HG03558 (cell line): Measurements from ENCODE around the gene CLDN4.
"Not testable (repeated sequence)": the region's sequence is repeated elsewhere in the genome, so short reads cannot be mapped to it uniquely, and the experiment has no call there.

Source experiments
- ATAC-seq: cut with Tn5 transposase; IDR thresholded peaks from one replicate; pipeline ENCODE4 v1.9.1; 2021; ENCODE audit warnings: moderate number of reproducible peaks; ENCODE audit not compliant: unreplicated experiment; ENCODE audit errors: extremely low read depth

CLDN4 gene

DNA sequence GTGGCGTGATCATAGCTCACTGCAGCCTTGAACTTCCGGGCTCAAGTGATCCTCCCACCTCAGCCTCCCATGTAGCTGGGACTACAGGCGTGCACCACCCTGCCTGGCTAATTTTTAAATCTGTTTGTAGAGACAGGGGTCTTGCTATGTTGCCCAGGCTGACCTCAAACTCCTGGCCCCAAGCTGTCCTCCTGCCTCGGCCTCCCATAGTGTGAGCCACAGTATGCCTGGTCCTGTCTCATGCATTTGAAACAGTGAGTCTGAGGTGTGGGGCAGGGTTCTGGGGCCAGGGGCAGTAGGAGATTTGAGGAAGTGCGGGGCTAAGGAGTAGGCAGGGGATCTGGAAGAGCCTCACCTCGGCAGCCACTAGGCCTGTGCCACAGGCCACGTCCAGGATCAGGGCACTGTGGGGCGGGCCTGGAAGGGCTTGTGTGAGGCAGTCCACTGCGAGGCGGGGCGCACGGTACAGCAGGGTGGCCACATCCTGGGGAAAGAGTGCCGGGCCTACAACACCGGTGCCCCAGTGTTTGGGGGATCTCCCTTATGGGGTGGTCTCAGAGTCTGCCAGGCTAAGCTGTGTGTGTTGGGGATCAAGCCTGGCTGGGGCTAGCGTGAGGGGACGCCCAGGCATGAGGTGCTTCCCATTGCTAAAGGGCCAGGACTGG is 10.1 kb downstream of the CLDN4 start:
- ATAC-seq: no peak

DNA sequence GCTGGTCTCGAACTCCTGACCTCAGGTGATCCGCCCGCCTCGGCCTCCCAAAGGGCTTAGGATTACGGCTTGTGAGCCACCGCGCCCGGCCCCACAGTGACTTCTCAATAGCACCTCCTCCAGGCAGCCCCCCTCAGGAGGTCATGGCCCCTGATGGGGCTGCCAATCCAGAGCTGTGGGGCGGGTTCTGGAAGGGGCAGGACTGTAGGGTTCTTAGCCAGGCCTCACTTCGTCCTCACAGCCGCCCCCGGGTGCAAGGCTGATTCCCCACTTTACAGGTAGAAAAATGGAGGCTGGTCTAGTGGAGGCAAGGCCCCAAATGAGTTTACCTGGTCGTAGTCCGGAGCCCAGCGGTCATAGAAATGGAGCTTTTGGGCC is 10.9 kb downstream of the CLDN4 start:
- no peak for ATAC-seq

DNA sequence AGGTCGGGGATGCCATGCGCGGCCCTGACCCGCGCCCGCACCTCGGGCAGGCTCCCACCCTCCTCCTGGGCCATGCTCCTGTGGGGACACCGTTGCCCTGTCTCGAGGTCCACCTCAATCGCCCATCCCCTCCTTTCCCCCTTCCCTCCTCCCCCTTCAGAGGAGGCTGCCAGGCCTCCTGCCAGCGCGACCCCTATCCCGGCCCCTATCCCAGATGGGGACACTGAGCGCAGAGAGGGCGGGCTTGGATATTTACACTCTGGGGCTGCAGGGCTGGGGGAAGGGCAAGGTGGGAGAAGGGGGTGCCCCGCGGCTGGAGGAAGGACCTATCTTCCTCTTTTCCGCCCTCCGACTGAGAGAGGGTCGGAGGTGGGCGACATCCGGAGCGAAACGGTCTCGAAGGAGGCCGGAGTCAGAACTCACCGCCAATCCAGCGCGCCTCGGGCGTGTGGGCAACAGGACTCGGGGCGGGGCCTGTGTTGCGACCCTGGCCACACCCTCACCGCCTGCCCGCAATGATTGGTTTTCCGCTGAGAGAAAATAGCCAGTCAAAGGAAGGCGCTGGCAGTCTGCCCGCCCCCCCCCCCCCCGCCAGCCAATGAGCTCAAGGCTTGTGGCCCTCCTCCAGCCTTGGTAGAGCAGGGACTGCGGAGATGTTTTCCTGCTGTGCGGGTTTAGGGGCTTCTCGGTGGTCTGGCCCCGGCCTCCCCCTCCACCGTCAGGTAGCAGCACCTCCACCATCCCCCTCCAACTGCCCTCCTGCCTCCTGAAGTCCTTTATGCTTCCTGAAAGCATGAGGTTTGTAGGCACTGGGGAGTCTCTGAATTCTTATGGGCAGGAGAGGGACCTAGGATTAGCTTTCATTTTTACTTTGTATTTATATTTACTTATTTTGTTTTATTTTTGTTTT is 11.5 kb downstream of the CLDN4 start, which contains the start of gene METTL27:
METTL27 (minus strand) TSS at position 450 of the 910 bp plus-strand sequence; CDS start at position 74, 376 bp downstream.
- peak; percentile 74 for ATAC-seq

GRCh38 chr7:73844131-73844547 is 13.3 kb downstream of the CLDN4 start:
- ATAC-seq: no peak

DNA sequence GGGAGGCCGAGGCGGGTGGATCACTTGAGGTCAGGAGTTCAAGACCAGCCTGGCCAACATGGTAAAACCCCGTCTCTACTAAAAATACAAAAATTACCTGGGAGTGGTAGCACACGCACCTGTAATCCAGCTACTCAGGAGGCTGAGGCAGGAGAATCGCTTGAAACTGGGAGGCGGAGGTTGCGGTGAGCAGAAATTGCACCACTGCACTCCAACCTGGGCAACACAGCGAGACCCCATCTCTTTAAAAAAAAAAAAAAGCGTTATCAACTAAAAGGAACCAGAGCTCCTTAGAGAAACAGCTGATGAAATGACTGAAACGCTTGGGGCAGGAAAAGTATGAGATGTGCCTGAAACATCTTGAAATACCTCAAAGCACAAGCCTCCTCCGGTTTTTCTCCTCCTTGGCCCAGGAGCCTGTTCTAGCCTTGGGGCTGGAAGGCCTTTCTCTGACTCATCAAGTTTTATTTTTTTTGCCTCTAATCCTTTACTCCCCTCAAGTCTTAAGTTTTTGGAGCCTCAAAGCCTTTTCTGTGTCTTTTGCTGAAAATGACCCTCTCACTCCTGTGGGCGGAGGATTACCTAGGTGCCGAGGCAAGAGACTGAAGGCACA is 14.2 kb downstream of the CLDN4 start:
- ATAC-seq: no peak

GRCh38 chr7:73845701-73846195 is 15.0 kb downstream of the CLDN4 start:
- not testable (repeated sequence) for ATAC-seq

- no peak for ATAC-seq
These were observed 17.3 kb downstream of the CLDN4 start for GRCh38 chr7:73847941-73848723.

GRCh38 chr7:73850781-73851207 is 20.0 kb downstream of the CLDN4 start:
- no peak for ATAC-seq

DNA sequence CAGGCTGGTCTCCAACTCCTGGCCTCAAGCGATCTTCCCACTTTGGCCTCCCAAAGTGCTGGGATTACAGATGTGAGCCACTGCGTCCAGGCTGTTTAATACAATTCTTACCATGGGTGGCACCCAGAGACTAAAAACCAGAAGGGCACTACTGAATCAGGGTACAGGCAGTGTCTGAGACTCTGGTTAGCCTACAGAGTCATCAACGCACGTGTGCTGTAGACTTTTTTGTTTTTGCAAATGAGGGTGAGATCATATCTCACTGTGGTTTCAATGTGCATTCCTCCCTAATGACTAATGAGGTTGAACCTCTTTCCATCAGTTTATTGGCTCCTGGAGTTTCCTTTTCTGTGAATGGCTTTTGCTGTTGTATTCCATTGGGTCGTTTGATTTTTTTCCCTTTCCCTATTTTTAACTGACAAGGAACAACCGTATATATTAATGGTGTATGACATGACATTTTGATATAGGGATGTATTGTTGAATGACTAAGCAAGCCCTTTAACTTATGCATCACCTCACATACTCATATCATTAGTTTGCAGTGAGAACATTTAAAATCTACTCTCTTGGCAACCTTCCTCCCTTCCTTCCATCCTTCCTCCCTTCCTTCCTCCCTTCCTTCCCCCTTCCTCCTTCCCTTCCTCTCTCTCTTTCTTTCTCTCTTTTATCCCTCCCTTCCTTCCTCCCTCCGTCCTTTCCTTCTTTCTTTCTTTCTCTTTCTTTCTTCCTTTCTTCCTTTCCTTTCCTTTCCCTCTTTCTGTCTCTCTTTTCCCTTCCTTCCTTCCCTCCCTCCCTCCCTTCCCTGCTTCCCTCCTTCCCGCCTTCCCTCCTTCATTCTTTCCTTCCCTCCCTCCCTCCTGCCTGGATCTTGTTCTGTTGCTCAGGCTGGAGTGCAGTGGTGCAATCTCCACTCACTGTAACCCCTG is 20.9 kb downstream of the CLDN4 start:
- ATAC-seq: peak; percentile 84

GRCh38 chr7:73852500-73852899 is 21.7 kb downstream of the CLDN4 start:
- no peak for ATAC-seq

DNA sequence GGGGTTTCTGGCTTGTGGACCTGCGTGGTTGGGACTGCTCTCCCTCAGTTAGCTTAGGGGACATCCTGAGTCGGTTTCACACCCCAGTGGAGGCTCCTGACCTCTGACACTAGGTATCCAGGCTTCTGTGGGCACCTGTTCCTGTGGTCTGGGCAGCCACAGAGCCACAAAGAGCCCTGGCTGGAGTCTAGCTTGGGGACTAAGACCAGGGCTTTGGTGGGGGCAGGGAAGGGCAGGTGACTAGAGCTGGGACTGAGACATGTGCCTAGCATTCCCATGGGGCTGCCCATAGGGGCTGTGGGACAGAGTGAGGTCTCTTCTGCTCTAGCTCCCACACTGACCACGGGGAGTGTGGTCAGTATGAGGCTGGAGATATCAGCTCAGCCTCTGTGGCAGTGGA is 26.1 kb downstream of the CLDN4 start:
- no peak for ATAC-seq

DNA sequence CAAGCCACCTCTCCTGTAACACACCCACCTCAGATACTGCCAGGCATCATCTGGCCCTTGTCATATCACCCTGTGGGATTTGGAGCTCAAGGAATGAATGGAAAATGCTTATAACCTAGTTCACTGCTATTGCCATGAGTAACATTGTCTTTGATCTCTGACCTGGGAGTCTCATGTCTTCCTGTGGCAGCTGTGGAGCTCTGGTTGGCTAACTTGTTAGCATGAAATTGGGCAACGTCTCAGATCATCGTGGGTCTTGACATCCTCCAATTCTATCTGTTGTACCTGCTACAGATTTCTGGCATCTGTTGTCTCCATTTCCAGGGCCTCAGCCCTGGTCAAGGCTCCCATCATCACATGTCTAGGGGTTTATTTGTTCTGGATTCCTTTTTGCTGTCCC is 28.0 kb downstream of the CLDN4 start:
- no peak for ATAC-seq

DNA sequence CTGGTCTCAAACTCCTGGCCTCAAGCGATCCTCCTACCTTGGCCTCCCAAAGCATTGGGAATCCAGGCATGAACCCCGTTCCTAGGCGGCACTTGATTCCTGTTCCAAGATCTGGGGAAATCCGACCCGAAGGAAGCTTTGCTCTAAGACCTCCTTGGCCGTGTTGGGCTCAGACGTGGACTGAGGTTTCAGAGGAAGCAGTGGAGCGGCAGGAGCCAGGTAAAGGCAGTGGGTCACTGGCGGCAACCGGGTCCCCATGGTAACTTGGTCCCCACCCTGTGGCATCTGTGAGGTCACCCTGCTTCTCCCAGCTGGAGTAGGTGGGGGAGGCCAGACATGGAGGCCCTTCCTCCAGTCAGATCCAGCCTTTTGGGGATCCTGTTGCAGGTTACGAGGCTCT is 30.1 kb downstream of the CLDN4 start, which contains the start of gene TMEM270:
TMEM270 (plus strand) TSS at position 301 of the 400 bp plus-strand sequence; CDS start at position 337, 36 bp downstream.
- ATAC-seq: no peak

- no peak for ATAC-seq
These were observed 30.5 kb downstream of the CLDN4 start for GRCh38 chr7:73861305-73861704.

GRCh38 chr7:73864981-73865711 is 34.4 kb downstream of the CLDN4 start:
- ATAC-seq: no peak

DNA sequence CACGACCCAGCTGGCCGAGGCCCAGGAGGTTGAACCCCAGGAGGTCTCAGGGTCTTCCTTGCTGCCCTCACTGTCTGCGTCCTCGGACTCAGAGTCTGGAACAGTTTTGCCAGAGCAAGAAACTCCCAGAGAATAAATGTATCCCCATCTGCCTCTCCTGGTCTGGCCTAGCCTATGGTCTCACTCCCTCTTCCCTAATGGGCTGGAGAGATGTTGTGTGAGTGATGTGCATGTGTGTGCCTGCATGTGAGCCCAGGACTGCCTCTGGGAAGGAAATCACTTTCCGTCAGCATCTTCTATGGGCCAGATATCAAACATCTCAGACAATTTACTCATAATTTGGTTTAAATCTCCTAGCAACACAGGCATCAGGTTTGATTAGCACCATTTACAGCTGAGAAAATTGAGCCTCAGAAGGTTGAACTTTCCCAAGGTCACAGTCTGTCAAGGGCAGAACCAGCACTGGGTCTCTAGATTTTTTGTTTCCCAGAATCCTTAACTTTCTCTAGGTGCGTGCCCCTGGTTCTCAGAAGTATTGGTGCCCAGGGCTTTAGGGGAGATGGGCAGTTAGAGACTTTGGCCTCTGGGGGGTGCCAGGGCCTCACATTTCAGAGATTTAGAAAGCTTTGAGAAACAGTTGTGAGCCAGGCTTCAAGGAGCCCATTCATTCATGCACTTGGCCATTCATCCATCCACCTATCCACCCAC is 35.1 kb downstream of the CLDN4 start:
- ATAC-seq: no peak

- no peak for ATAC-seq
These were observed 35.6 kb downstream of the CLDN4 start for GRCh38 chr7:73866446-73866767.
